Neural cell (in vitro differentiated cells): ENCODE measurements around the gene SLC30A7. TPM values are rescaled to one million over a fixed set of nuclear protein-coding genes. Genes with fewer than 3 reads are reported as not detected.
A peak's percentile ranks its signal among the peaks of the same experiment; 100 is the strongest.

Experiments used
- H2AFZ ChIP-seq: fragments of 200-600, 300-800 bp; sonication (generic), shearing (Covaris generic); 2 replicates; pipeline ENCODE4 v1.6.0; 2014; ENCODE audit warnings: low read depth, mild to moderate bottlenecking, antibody characterized with exemption, low read length, moderate library complexity
- H3F3A ChIP-seq: fragments of 200-600 bp; shearing (Covaris generic); 2 replicates; pipeline ENCODE4 v1.6.1; 2016; ENCODE audit warnings: mild to moderate bottlenecking, moderate library complexity, mixed read lengths, antibody characterized with exemption, low read length; ENCODE audit not compliant: insufficient read depth, poor library complexity, severe bottlenecking
- H3K27ac ChIP-seq: fragments of 200-600, 300-800 bp; sonication (generic), shearing (Covaris generic); 2 replicates; pipeline ENCODE4 v1.5.1; 2014; ENCODE audit warnings: mild to moderate bottlenecking, low read length, moderate library complexity
- H3K27me3 ChIP-seq: fragments of 300-800, 200-600 bp; sonication (generic), shearing (Covaris generic); 2 replicates; pipeline ENCODE4 v1.6.0; 2014; ENCODE audit warnings: mild to moderate bottlenecking, low read depth, low read length, moderate library complexity; ENCODE audit not compliant: insufficient read depth
- H3K36me3 ChIP-seq: fragments of 300-800, 200-600 bp; sonication (generic), shearing (Covaris generic); 2 replicates; pipeline ENCODE4 v1.5.1; 2014; ENCODE audit warnings: mild to moderate bottlenecking, antibody characterized with exemption, low read length, moderate library complexity; ENCODE audit not compliant: insufficient read depth
- H3K4me2 ChIP-seq: fragments of 300-800, 200-600 bp; sonication (generic), shearing (Covaris generic); 2 replicates; pipeline ENCODE4 v1.6.0; 2014; ENCODE audit warnings: mild to moderate bottlenecking, low read length
- H3K4me3 ChIP-seq: fragments of 300-800, 200-600 bp; sonication (generic), shearing (Covaris generic); 2 replicates; pipeline ENCODE4 v1.5.1; 2014; ENCODE audit warnings: mild to moderate bottlenecking, low read length, moderate library complexity
- H3K79me2 ChIP-seq: fragments of 200-600 bp; shearing (Covaris generic); replicated peaks from 2 replicates; pipeline ENCODE4 v1.6.0; 2014; ENCODE audit warnings: mild to moderate bottlenecking, low read length, moderate library complexity; ENCODE audit not compliant: insufficient read depth
- H3K9ac ChIP-seq: fragments of 300-800, 200-600 bp; sonication (generic), shearing (Covaris generic); 2 replicates; pipeline ENCODE4 v1.6.1; 2016; ENCODE audit warnings: mild to moderate bottlenecking, low read length, mixed read lengths
- H3K9me2 ChIP-seq: fragments of 200-600 bp; shearing (Covaris generic); 2 replicates; pipeline ENCODE4 v1.6.1; 2016; ENCODE audit warnings: mild to moderate bottlenecking, low read length, mixed read lengths; ENCODE audit not compliant: insufficient read depth
- H3K9me3 ChIP-seq: fragments of 200-600, 300-800 bp; sonication (generic), shearing (Covaris generic); 2 replicates; pipeline ENCODE4 v1.6.1; 2016; ENCODE audit warnings: mild to moderate bottlenecking, mixed run types, low read length, moderate library complexity, mixed read lengths
- H4K20me1 ChIP-seq: fragments of 200-600 bp; shearing (Covaris generic); 2 replicates; pipeline ENCODE4 v1.6.1; 2016; ENCODE audit warnings: mild to moderate bottlenecking, mixed run types; ENCODE audit not compliant: insufficient read depth
- CTCF ChIP-seq: fragments of 450-650 bp; IDR thresholded peaks from 2 replicates; pipeline ENCODE4 v1.5.1; 2014; ENCODE audit warnings: antibody characterized with exemption, mild to moderate bottlenecking, moderate library complexity; ENCODE audit not compliant: poor library complexity, severe bottlenecking
- EP300 ChIP-seq: fragments of 450-650 bp; conservative IDR thresholded peaks from 2 replicates; pipeline ENCODE4 v1.6.1; 2014; ENCODE audit warnings: antibody characterized with exemption, mild to moderate bottlenecking, moderate library complexity; ENCODE audit not compliant: poor library complexity, severe bottlenecking
- EZH2 ChIP-seq: fragments of 200-600, 300-800 bp; shearing (Covaris generic), sonication (generic); IDR thresholded peaks from 2 replicates; pipeline ENCODE4 v1.6.1; 2014; ENCODE audit warnings: antibody characterized with exemption, low read length, borderline replicate concordance, mild to moderate bottlenecking; ENCODE audit not compliant: insufficient read depth, poor library complexity, severe bottlenecking
- MXI1 ChIP-seq: fragments of 450-650 bp; conservative IDR thresholded peaks from 2 replicates; pipeline ENCODE4 v1.6.1; 2014; ENCODE audit warnings: antibody characterized with exemption, mild to moderate bottlenecking; ENCODE audit not compliant: poor library complexity, severe bottlenecking
- POLR2AphosphoS5 ChIP-seq: IDR thresholded peaks from 2 replicates; pipeline ENCODE4 v1.6.1; 2012
- RAD21 ChIP-seq: fragments of 450-650 bp; conservative IDR thresholded peaks from 2 replicates; pipeline ENCODE4 v1.6.1; 2014; ENCODE audit warnings: antibody characterized with exemption, mild to moderate bottlenecking, moderate library complexity
- REST ChIP-seq: IDR thresholded peaks from 2 replicates; pipeline ENCODE4 v1.6.1; 2012; ENCODE audit warnings: borderline replicate concordance
- SMC3 ChIP-seq: fragments of 450-650 bp; conservative IDR thresholded peaks from 2 replicates; pipeline ENCODE4 v1.6.1; 2014; ENCODE audit warnings: antibody characterized with exemption, mild to moderate bottlenecking, moderate library complexity; ENCODE audit not compliant: poor library complexity
- TAF1 ChIP-seq: IDR thresholded peaks from 2 replicates; pipeline ENCODE4 v1.6.1; 2012; ENCODE audit warnings: low read depth
- polyA minus RNA-seq: library from RNA; depleted of rRNA, polyadenylated mRNA; stranded (reverse); fragments of >200 nt; gene quantifications from 2 replicates; pipeline ENCODE4 v1.2.3, GENCODE V29; 2014
- polyA plus RNA-seq: library from polyadenylated mRNA; depleted of rRNA; stranded (reverse); fragments of >200 nt; gene quantifications from 2 replicates; pipeline ENCODE4 v1.2.3, GENCODE V29; 2014

SLC30A7 gene
- 19.8 and 20.8 TPM in 2 replicates for polyA plus RNA-seq
- 36.5 and 48.6 TPM in 2 replicates for polyA minus RNA-seq

- Histone ChIP-seq H3K27me3 (no peaks in the 10 kb centered on the region), H3K4me3 (peak within 1 kb of the TSS; percentile 86), H3K4me2 (peak within 1 kb of the TSS; percentile 91), H3F3A (peaks cover 5% of the 10 kb centered on the region), H3K9me3 (no peaks in the 10 kb centered on the region), H3K9me2 (no peaks in the 10 kb centered on the region), H4K20me1 (no peaks in the 10 kb centered on the region), H3K79me2 (peaks cover 35% of the 10 kb centered on the region), H2AFZ (peak within 1 kb of the TSS; percentile 88), H3K36me3 (no peaks in the 10 kb centered on the region), H3K27ac (peak within 1 kb of the TSS; percentile 74), H3K9ac (peak within 1 kb of the TSS; percentile 83)
- TF ChIP-seq TAF1 (peak; percentile 46), POLR2AphosphoS5 (peak; percentile 75), EZH2 (no peak), EP300 (no peak), SMC3 (no peak), REST (peak; percentile 60), RAD21 (no peak), CTCF (no peak), MXI1 (no peak)
Measured at GRCh38 chr1:100895540-100896480, at the start of gene SLC30A7. Gene SLC30A7, plus strand, starts transcription at chr1:100896090. Its CDS starts 173 bp downstream, at chr1:100896263.

- no peak overlapping the region for H3K4me2 ChIP-seq
- no peaks in the 10 kb centered on the region for H3K27me3 ChIP-seq
- TF ChIP-seq SMC3 (no peak), REST (no peak), CTCF (no peak), RAD21 (no peak), POLR2AphosphoS5 (no peak), EP300 (no peak), TAF1 (no peak), EZH2 (no peak), MXI1 (no peak)
- no peaks in the 10 kb centered on the region for H3K79me2 ChIP-seq
- no peaks in the 10 kb centered on the region for H4K20me1 ChIP-seq
- no peak overlapping the region for H3K4me3 ChIP-seq
- no peak overlapping the region for H3K9ac ChIP-seq
- H3F3A ChIP-seq, result no peaks in the 10 kb centered on the region
- no peaks in the 10 kb centered on the region for H3K36me3 ChIP-seq
- H3K27ac ChIP-seq, result no peak overlapping the region
- no peak overlapping the region for H2AFZ ChIP-seq
- H3K9me2 ChIP-seq, result no peaks in the 10 kb centered on the region
- H3K9me3 ChIP-seq, result no peaks in the 10 kb centered on the region
Measured at GRCh38 chr1:100847361-100848082, 48.4 kb upstream of the SLC30A7 start.
